ENCODE data around the gene GKN1. TPM values are rescaled to one million over a fixed set of nuclear protein-coding genes. Genes with fewer than 3 reads are reported as not detected.

GKN1 gene
- total RNA-seq, 1 donor from 2014 or later = not detected

DNA sequence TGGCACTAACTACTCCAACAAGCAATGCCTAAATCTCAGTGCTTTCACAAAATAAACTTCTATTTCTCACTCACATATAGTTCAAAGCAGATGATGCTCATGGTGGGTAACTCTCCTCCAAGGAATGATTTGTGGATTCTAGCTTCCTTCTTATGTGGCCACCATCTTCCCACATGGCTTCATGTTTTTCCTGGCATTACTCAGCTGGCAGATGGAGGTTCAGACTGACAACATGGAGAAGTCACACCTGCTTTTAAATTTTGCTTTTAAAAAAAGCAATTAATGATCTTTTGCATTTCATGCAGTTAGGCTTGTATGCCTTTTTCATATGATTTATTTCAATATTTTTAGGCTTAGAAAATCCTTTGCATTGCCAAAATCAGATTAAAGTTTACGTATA is 15.4 kb upstream of the GKN1 start:
- Mint-ChIP-seq H3K36me3 (ENCODE audit: low read depth) (no peaks in the 10 kb centered on the region), H3K4me1 (no peaks in the 10 kb centered on the region), H3K27ac (ENCODE audit: unreplicated experiment) (no peak overlapping the region), H3K27me3 (ENCODE audit: low read depth) (peaks cover 6% of the 10 kb centered on the region), H3K4me3 (no peak overlapping the region), H3K9me3 (peaks cover 2% of the 10 kb centered on the region)
- TF ChIP-seq CTCF (conservative IDR thresholded peaks at IDR 0.05) = no peak
- no peak for DNase-seq (ENCODE audit: low read depth, low spot score)

DNA sequence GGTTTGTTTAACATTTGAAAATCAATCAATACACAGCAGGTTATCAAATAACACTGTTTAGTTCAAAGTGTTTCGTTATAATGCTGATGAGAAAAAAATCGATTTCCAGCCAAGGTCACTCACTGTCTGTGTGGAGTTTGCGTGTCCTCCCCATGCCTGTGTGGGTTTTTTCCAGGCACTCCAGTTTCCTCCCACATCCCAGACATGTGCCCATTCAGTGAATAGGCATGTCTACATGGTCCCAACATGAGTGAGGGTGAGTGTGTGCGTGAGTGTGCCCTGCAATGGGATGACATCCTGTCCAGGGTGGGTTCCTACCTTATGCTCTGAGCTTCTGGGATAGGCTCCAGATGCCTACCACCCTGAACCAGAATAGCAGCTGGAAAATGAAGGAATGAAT is 13.1 kb upstream of the GKN1 start:
- H3K4me1 Mint-ChIP-seq = no peaks in the 10 kb centered on the region
- no peaks in the 10 kb centered on the region for H3K36me3 Mint-ChIP-seq (ENCODE audit: low read depth)
- H3K4me3 Mint-ChIP-seq = no peak overlapping the region
- H3K9me3 Mint-ChIP-seq = no peaks in the 10 kb centered on the region
- DNase-seq (ENCODE audit: low read depth, low spot score) = no peak
- H3K27me3 Mint-ChIP-seq (ENCODE audit: low read depth) = peaks cover 7% of the 10 kb centered on the region
- H3K27ac Mint-ChIP-seq (ENCODE audit: unreplicated experiment) = no peak overlapping the region
- TF ChIP-seq CTCF (conservative IDR thresholded peaks at IDR 0.05) = no peak

GRCh38 chr2:68964282-68964681 is 10.2 kb upstream of the GKN1 start:
- Mint-ChIP-seq H3K4me1 (no peaks in the 10 kb centered on the region), H3K9me3 (no peaks in the 10 kb centered on the region), H3K36me3 (ENCODE audit: low read depth) (no peaks in the 10 kb centered on the region), H3K4me3 (no peak overlapping the region), H3K27ac (ENCODE audit: unreplicated experiment) (no peak overlapping the region), H3K27me3 (ENCODE audit: low read depth) (peaks cover 7% of the 10 kb centered on the region)
- DNase-seq (ENCODE audit: low read depth, low spot score) = no peak
- TF ChIP-seq CTCF (conservative IDR thresholded peaks at IDR 0.05) = no peak

DNA sequence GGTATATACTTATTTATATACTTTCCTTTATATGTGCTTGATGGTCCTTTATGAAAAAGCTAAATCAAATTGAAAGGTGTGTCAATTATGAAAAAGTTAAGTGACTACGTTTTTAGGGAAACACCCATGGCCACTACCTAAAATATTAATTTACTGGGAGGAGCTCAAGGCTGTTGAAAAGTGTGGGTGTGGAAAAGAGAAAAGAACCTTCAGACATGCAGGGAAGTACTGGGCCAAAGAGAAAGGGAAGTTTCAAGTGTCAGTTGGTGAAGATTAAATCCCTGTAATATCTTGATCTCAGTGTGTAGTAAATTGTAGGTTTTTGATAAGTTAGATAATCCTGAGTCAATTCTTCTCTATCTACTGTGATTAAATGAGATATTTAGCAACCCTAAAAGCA is 6.2 kb upstream of the GKN1 start:
- no peak for DNase-seq (ENCODE audit: low read depth, low spot score)
- H3K4me1 Mint-ChIP-seq = peaks cover 3% of the 10 kb centered on the region
- H3K9me3 Mint-ChIP-seq = no peaks in the 10 kb centered on the region
- no peak for TF ChIP-seq CTCF (conservative IDR thresholded peaks at IDR 0.05)
- H3K4me3 Mint-ChIP-seq = no peak overlapping the region
- H3K36me3 Mint-ChIP-seq (ENCODE audit: low read depth) = no peaks in the 10 kb centered on the region
- H3K27me3 Mint-ChIP-seq (ENCODE audit: low read depth) = peaks cover 7% of the 10 kb centered on the region
- H3K27ac Mint-ChIP-seq (ENCODE audit: unreplicated experiment) = no peak overlapping the region

DNA sequence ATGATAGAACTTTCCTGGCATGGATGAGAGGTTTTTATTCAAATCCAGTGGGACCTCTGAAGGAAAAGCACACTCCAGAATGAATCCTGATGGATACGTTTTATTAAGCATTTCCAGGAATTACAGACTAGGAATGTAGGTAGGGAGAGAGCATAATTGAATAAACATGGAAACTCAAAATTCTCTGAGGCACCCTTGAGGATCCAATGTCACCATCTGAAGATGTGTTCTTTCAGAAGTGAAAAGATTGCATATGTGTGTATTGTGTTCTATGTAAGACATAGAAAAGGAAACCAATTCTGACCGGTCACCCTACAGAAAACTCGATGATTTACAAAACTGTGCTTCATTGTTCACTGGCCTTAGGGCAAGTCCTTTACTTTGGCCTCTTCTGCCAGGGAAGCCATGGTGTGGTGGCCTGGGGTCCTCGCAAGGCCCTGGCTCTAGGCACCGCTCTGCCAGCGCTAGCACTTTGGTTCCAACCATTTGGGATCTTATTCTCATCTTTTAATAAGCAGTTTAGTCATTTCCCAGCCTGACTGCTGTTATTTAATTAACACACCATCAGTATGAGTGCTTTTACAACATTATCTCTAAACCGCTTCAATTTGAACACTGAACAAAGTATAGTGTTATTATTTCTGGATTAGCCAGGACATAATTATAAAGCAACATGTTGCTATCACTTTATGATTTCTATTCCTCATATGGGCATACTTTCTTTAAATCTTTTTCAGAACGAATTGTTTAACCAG is 4.5 kb upstream of the GKN1 start:
- Mint-ChIP-seq H3K36me3 (ENCODE audit: low read depth) (no peaks in the 10 kb centered on the region), H3K4me3 (no peak overlapping the region), H3K27me3 (ENCODE audit: low read depth) (peaks cover 4% of the 10 kb centered on the region), H3K9me3 (no peaks in the 10 kb centered on the region), H3K4me1 (peaks cover 3% of the 10 kb centered on the region), H3K27ac (ENCODE audit: unreplicated experiment) (no peak overlapping the region)
- no peak for TF ChIP-seq CTCF (conservative IDR thresholded peaks at IDR 0.05)
- no peak for DNase-seq (ENCODE audit: low read depth, low spot score)

Measured in neural crest cell (in vitro differentiated cells).